Hepatocyte (in vitro differentiated cells): ENCODE data around the gene CEP112. TPM values are rescaled to one million over a fixed set of nuclear protein-coding genes. Genes with fewer than 3 reads are reported as not detected.

ENCODE experiments used
- DNase-seq: peaks from one replicate; pipeline ENCODE4 v3.0.0-alpha.2; 2016; ENCODE audit warnings: low spot score
- H2AFZ ChIP-seq: fragments of 200-600 bp; sonication (generic); 2 replicates; pipeline ENCODE4 v1.6.0; 2016; ENCODE audit warnings: antibody characterized with exemption, mild to moderate bottlenecking
- H3K27ac ChIP-seq: fragments of 200-600 bp; sonication (generic); 2 replicates; pipeline ENCODE4 v1.5.1; 2016; ENCODE audit warnings: mild to moderate bottlenecking
- H3K27me3 ChIP-seq: fragments of 200-600 bp; sonication (generic); 2 replicates; pipeline ENCODE4 v1.6.1; 2016
- H3K36me3 ChIP-seq: fragments of 200-600 bp; sonication (generic); replicated peaks from 2 replicates; pipeline ENCODE4 v1.5.1; 2016; ENCODE audit warnings: low read depth; ENCODE audit not compliant: insufficient read depth
- H3K4me1 ChIP-seq: fragments of 200-600 bp; sonication (generic); 2 replicates; pipeline ENCODE4 v1.5.1; 2016; ENCODE audit warnings: mild to moderate bottlenecking, moderate library complexity; ENCODE audit not compliant: insufficient read depth
- H3K4me2 ChIP-seq: fragments of 200-600 bp; sonication (generic); 2 replicates; pipeline ENCODE4 v1.6.0; 2016
- H3K4me3 ChIP-seq: fragments of 200-600 bp; sonication (generic); 2 replicates; pipeline ENCODE4 v1.5.1; 2016; ENCODE audit warnings: mild to moderate bottlenecking
- H3K79me2 ChIP-seq: fragments of 200-600 bp; sonication (generic); 2 replicates; pipeline ENCODE4 v1.6.0; 2017; ENCODE audit warnings: mild to moderate bottlenecking
- H3K9me2 ChIP-seq: fragments of 200-600 bp; sonication (generic); replicated peaks from 2 replicates; pipeline ENCODE4 v1.6.0; 2017; ENCODE audit warnings: mild to moderate bottlenecking; ENCODE audit not compliant: insufficient read depth
- H3K9me3 ChIP-seq: fragments of 200-600 bp; sonication (generic); 2 replicates; pipeline ENCODE4 v1.5.1; 2016; ENCODE audit warnings: low read depth, mild to moderate bottlenecking
- H4K20me1 ChIP-seq: fragments of 200-600 bp; sonication (generic); 2 replicates; pipeline ENCODE4 v1.6.0; 2016; ENCODE audit warnings: mild to moderate bottlenecking; ENCODE audit not compliant: insufficient read depth, poor library complexity, severe bottlenecking
- EZH2 ChIP-seq: fragments of 200-600 bp; sonication (generic); IDR thresholded peaks from 2 replicates; pipeline ENCODE4 v1.6.1; 2016; ENCODE audit warnings: antibody characterized with exemption, mild to moderate bottlenecking, borderline replicate concordance
- EZH2phosphoT487 ChIP-seq: fragments of 200-600 bp; sonication (generic); IDR thresholded peaks from one replicate; pipeline ENCODE4 v1.6.1; 2018; ENCODE audit warnings: antibody characterized with exemption, mild to moderate bottlenecking, low read depth, moderate library complexity; ENCODE audit not compliant: unreplicated experiment, severe bottlenecking
- WGBS: methylation state at CpG from one replicate; pipeline ENCODE4 v1.1.6; 2016; ENCODE audit warnings: low lambda C conversion rate; ENCODE audit errors: missing lambda C conversion rate; 5-methylcytosine and 5-hydroxymethylcytosine counted together
- polyA plus RNA-seq: library from polyadenylated mRNA; unstranded; fragments of >200 nt; fragmentation: Nextera tagmentation; extraction: Ambion mirVana; gene quantifications from 2 replicates; pipeline ENCODE4 v1.2.1, GENCODE V29; 2016
- total RNA-seq: library from RNA; depleted of rRNA; stranded (reverse); fragments of >200 nt; gene quantifications from 2 replicates; pipeline ENCODE4 v1.2.3, GENCODE V29; 2014
- TF ChIP-seq, protein P1 (sequence below): fragments of 200-600 bp; sonication (generic); IDR thresholded peaks from 2 replicates; pipeline ENCODE4 v1.5.1; 2016; ENCODE audit warnings: antibody characterized with exemption, mild to moderate bottlenecking; ENCODE audit not compliant: poor library complexity

CEP112 gene
- total and polyA plus RNA-seq, 2 experiments from 2014 or later, result 7.1 to 9.7 TPM

- H3K27me3 ChIP-seq, result no peaks in the 10 kb centered on the region
- H3K27ac ChIP-seq, result no peak overlapping the region
- no peak for DNase-seq
- no peaks in the 10 kb centered on the region for H3K4me1 ChIP-seq
- H3K4me3 ChIP-seq, result no peak overlapping the region
- H2AFZ ChIP-seq, result no peak overlapping the region
- H3K4me2 ChIP-seq, result no peak overlapping the region
- no peaks in the 10 kb centered on the region for H3K9me2 ChIP-seq
- H3K9me3 ChIP-seq, result no peaks in the 10 kb centered on the region
- no peaks in the 10 kb centered on the region for H3K36me3 ChIP-seq
- no peaks in the 10 kb centered on the region for H3K79me2 ChIP-seq
- no peaks in the 10 kb centered on the region for H4K20me1 ChIP-seq
- TF ChIP-seq EZH2phosphoT487, result no peak
- TF ChIP-seq, protein P1, sequence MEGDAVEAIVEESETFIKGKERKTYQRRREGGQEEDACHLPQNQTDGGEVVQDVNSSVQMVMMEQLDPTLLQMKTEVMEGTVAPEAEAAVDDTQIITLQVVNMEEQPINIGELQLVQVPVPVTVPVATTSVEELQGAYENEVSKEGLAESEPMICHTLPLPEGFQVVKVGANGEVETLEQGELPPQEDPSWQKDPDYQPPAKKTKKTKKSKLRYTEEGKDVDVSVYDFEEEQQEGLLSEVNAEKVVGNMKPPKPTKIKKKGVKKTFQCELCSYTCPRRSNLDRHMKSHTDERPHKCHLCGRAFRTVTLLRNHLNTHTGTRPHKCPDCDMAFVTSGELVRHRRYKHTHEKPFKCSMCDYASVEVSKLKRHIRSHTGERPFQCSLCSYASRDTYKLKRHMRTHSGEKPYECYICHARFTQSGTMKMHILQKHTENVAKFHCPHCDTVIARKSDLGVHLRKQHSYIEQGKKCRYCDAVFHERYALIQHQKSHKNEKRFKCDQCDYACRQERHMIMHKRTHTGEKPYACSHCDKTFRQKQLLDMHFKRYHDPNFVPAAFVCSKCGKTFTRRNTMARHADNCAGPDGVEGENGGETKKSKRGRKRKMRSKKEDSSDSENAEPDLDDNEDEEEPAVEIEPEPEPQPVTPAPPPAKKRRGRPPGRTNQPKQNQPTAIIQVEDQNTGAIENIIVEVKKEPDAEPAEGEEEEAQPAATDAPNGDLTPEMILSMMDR, result no peak
- no peak for TF ChIP-seq EZH2
- 95% methylated on average over 8 of the region's 8 CpGs for WGBS
These were observed 524.3 kb downstream of the CEP112 start for GRCh38 chr17:65667656-65668055.

- Histone ChIP-seq H4K20me1 (no peaks in the 10 kb centered on the region), H2AFZ (no peak overlapping the region), H3K4me3 (no peak overlapping the region), H3K9me3 (no peaks in the 10 kb centered on the region), H3K9me2 (no peaks in the 10 kb centered on the region), H3K79me2 (no peaks in the 10 kb centered on the region), H3K4me1 (no peaks in the 10 kb centered on the region), H3K27ac (no peak overlapping the region), H3K4me2 (no peak overlapping the region), H3K36me3 (no peaks in the 10 kb centered on the region), H3K27me3 (no peaks in the 10 kb centered on the region)
- no peak for DNase-seq
- TF ChIP-seq, protein P1, result no peak
- TF ChIP-seq EZH2phosphoT487, result no peak
- 62% methylated on average over 1 of the region's 1 CpG for WGBS
These were observed 525.0 kb downstream of the CEP112 start for GRCh38 chr17:65666876-65667321.

GRCh38 chr17:65665966-65666365, 526.0 kb downstream of the CEP112 start:
- H3K4me2 ChIP-seq, result no peak overlapping the region
- no peak overlapping the region for H2AFZ ChIP-seq
- no peak for TF ChIP-seq EZH2phosphoT487
- TF ChIP-seq, protein P1, result no peak
- TF ChIP-seq EZH2, result no peak
- no peaks in the 10 kb centered on the region for H3K9me3 ChIP-seq
- no peak overlapping the region for H3K27ac ChIP-seq
- H3K79me2 ChIP-seq, result no peaks in the 10 kb centered on the region
- no peaks in the 10 kb centered on the region for H3K27me3 ChIP-seq
- no peak overlapping the region for H3K4me3 ChIP-seq
- WGBS, result 91% methylated on average over 2 of the region's 2 CpGs
- no peak for DNase-seq
- no peaks in the 10 kb centered on the region for H4K20me1 ChIP-seq
- no peaks in the 10 kb centered on the region for H3K36me3 ChIP-seq
- H3K4me1 ChIP-seq, result no peaks in the 10 kb centered on the region
- no peaks in the 10 kb centered on the region for H3K9me2 ChIP-seq

DNA sequence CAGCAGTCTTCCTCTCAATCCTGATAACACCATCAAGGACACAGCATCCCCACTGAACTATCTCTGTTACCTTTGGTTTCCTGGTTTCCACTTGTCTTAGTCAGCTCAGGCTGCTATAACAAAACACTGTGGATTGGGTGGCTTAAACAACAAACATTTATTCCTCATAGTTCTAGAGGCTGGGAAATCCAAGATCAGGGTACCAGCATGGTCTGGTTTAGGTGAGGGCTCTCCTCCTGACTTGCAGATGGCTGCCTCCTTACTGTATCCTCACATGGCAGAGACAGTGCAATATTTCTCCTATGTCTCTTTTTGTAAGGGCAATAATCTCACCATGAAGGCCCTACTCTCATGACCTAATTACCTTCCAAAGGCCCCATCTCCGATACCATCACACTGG, 527.2 kb downstream of the CEP112 start:
- 96% methylated on average over 1 of the region's 1 CpG for WGBS
- TF ChIP-seq EZH2phosphoT487 (no peak), EZH2 (no peak)
- TF ChIP-seq, protein P1, result no peak
- Histone ChIP-seq H3K9me2 (no peaks in the 10 kb centered on the region), H2AFZ (no peak overlapping the region), H3K27ac (no peak overlapping the region), H3K27me3 (no peaks in the 10 kb centered on the region), H3K4me2 (no peak overlapping the region), H3K79me2 (no peaks in the 10 kb centered on the region), H4K20me1 (no peaks in the 10 kb centered on the region), H3K4me3 (no peak overlapping the region), H3K36me3 (no peaks in the 10 kb centered on the region), H3K4me1 (no peaks in the 10 kb centered on the region), H3K9me3 (no peaks in the 10 kb centered on the region)
- no peak for DNase-seq
